Endodermal cell (in vitro differentiated cells): ENCODE measurements around the gene PTPRK. TPM values are rescaled to one million over a fixed set of nuclear protein-coding genes. Genes with fewer than 3 reads are reported as not detected.

Experiments used
- DNase-seq: peaks from one replicate; pipeline ENCODE4 v3.0.0-alpha.2; 2017
- H3K27ac ChIP-seq: 2 replicates; pipeline ENCODE4 v1.5.1; 2013; ENCODE audit warnings: mild to moderate bottlenecking, low read depth, low read length, moderate library complexity
- H3K27me3 ChIP-seq: 2 replicates; pipeline ENCODE4 v1.6.1; 2013; ENCODE audit warnings: mild to moderate bottlenecking, low read length, moderate library complexity; ENCODE audit not compliant: insufficient read depth, control insufficient read depth, poor library complexity, severe bottlenecking
- H3K36me3 ChIP-seq: 2 replicates; pipeline ENCODE4 v1.7.0; 2013; ENCODE audit warnings: mild to moderate bottlenecking, low read length, moderate library complexity; ENCODE audit not compliant: control insufficient read depth, insufficient read depth
- H3K4me1 ChIP-seq: one replicate; pipeline ENCODE4 v1.7.0; 2013; ENCODE audit warnings: low read length; ENCODE audit not compliant: control insufficient read depth, insufficient read depth
- H3K4me3 ChIP-seq: 2 replicates; pipeline ENCODE4 v1.5.1; 2013; ENCODE audit warnings: mild to moderate bottlenecking, low read length, moderate library complexity
- H3K9ac ChIP-seq: 2 replicates; pipeline ENCODE4 v1.6.1; 2013; ENCODE audit warnings: mild to moderate bottlenecking, low read length, moderate library complexity; ENCODE audit not compliant: poor library complexity, severe bottlenecking; ENCODE audit errors: extremely low read depth
- H3K9me3 ChIP-seq: 2 replicates; pipeline ENCODE4 v1.6.1; 2013; ENCODE audit warnings: mild to moderate bottlenecking, low read length, moderate library complexity; ENCODE audit not compliant: control insufficient read depth
- H3K27ac Mint-ChIP-seq: 2 replicates; pipeline ENCODE4 v1.8.0; 2020; ENCODE audit warnings: mixed read lengths
- H3K27me3 Mint-ChIP-seq: 2 replicates; pipeline ENCODE4 v1.8.0; 2021; ENCODE audit warnings: mild to moderate bottlenecking, mixed read lengths; ENCODE audit not compliant: insufficient read depth
- H3K36me3 Mint-ChIP-seq: 2 replicates; pipeline ENCODE4 v1.8.0; 2020; ENCODE audit warnings: low read depth, mixed read lengths
- H3K4me1 Mint-ChIP-seq: 2 replicates; pipeline ENCODE4 v1.8.0; 2020; ENCODE audit warnings: mixed read lengths
- H3K4me3 Mint-ChIP-seq: 2 replicates; pipeline ENCODE4 v1.8.0; 2020; ENCODE audit warnings: mild to moderate bottlenecking, moderate library complexity, mixed read lengths
- H3K9me3 Mint-ChIP-seq: 2 replicates; pipeline ENCODE4 v1.8.0; 2020; ENCODE audit warnings: mild to moderate bottlenecking, mixed read lengths
- CTCF ChIP-seq: fragments of 200-600 bp; sonication (generic); conservative IDR thresholded peaks from 2 replicates; pipeline ENCODE4 v1.5.0; 2021; ENCODE audit warnings: antibody characterized with exemption, mild to moderate bottlenecking
- WGBS, 2 experiments: methylation state at CpG; one replicate each; pipeline versions ENCODE4 v1.1.5 to v1.1.7; 2013; ENCODE audit warnings: missing lambda C conversion rate in 2 of 2, mixed read lengths in 1 of 2; ENCODE audit not compliant: insufficient coverage in 1 of 2, insufficient read length in 1 of 2; 5-methylcytosine and 5-hydroxymethylcytosine counted together
- total RNA-seq, 2 donors: library from RNA; stranded (reverse); fragmentation: NEBNext Ultra II Directional in 1 of 2; extraction: Animal tissue kit (Norgen Biotek cat#: 25700) in 1 of 2; gene quantifications; 2 replicates in 1 of 2; 3 replicates in 1 of 2; pipeline ENCODE4 v1.2.1, GENCODE V29; 2021

Gene PTPRK
- total RNA-seq, 2 donors from 2014 or later = 46.4 to 57.6 TPM

GRCh38 chr6:128057541-128057940 is 462.9 kb downstream of the PTPRK start:
- Histone ChIP-seq H3K36me3 (peaks cover 15% of the 10 kb centered on the region), H3K4me1 (no peaks in the 10 kb centered on the region), H3K9me3 (no peaks in the 10 kb centered on the region), H3K27me3 (no peaks in the 10 kb centered on the region), H3K9ac (no peak overlapping the region), H3K27ac (no peak overlapping the region), H3K4me3 (no peak overlapping the region)
- Mint-ChIP-seq H3K27ac (no peak overlapping the region), H3K9me3 (no peaks in the 10 kb centered on the region), H3K4me1 (no peaks in the 10 kb centered on the region), H3K4me3 (no peak overlapping the region), H3K27me3 (no peaks in the 10 kb centered on the region), H3K36me3 (peaks cover 7% of the 10 kb centered on the region)
- TF ChIP-seq CTCF = no peak
- DNase-seq = no peak
- WGBS, 2 experiments = 89% methylated on average over 1 of the region's 3 CpGs; no CpG with 5 or more reads in 1 of the 2 experiments

- Histone ChIP-seq H3K27ac (no peak overlapping the region), H3K9ac (no peak overlapping the region), H3K27me3 (no peaks in the 10 kb centered on the region), H3K36me3 (peaks cover 8% of the 10 kb centered on the region), H3K9me3 (no peaks in the 10 kb centered on the region), H3K4me1 (no peaks in the 10 kb centered on the region), H3K4me3 (no peak overlapping the region)
- H3K27me3 Mint-ChIP-seq = no peaks in the 10 kb centered on the region
- peaks cover 4% of the 10 kb centered on the region for H3K4me1 Mint-ChIP-seq
- WGBS, 2 experiments = 90 to 93% methylated on average over 2 to 5 of the region's 5 CpGs
- no peaks in the 10 kb centered on the region for H3K9me3 Mint-ChIP-seq
- TF ChIP-seq CTCF = no peak
- H3K4me3 Mint-ChIP-seq = no peak overlapping the region
- H3K36me3 Mint-ChIP-seq = peaks cover 7% of the 10 kb centered on the region
- no peak for DNase-seq
- no peak overlapping the region for H3K27ac Mint-ChIP-seq
These were observed 467.3 kb downstream of the PTPRK start for GRCh38 chr6:128053109-128053508.

GRCh38 chr6:128047989-128048388 is 472.4 kb downstream of the PTPRK start:
- no peaks in the 10 kb centered on the region for H3K27me3 ChIP-seq
- whole genome bisulfite sequencing, 2 experiments = 82 to 89% methylated on average over 3 of the region's 3 CpGs
- H3K9me3 ChIP-seq = no peaks in the 10 kb centered on the region
- no peak overlapping the region for H3K9ac ChIP-seq
- no peaks in the 10 kb centered on the region for H3K36me3 ChIP-seq
- Mint-ChIP-seq H3K27ac (no peak overlapping the region), H3K36me3 (no peaks in the 10 kb centered on the region), H3K27me3 (no peaks in the 10 kb centered on the region), H3K4me3 (no peak overlapping the region), H3K4me1 (peaks cover 6% of the 10 kb centered on the region), H3K9me3 (no peaks in the 10 kb centered on the region)
- H3K27ac ChIP-seq = no peak overlapping the region
- no peaks in the 10 kb centered on the region for H3K4me1 ChIP-seq
- no peak for TF ChIP-seq CTCF
- H3K4me3 ChIP-seq = no peak overlapping the region
- DNase-seq = no peak
